Testis (tissue), 2 donors: ENCODE data around the gene PPM1H.

Experiments
- POLR2A ChIP-seq: fragments of 450-650 bp; IDR thresholded peaks from one replicate; pipeline ENCODE4 v1.6.1; 2017; ENCODE audit warnings: antibody characterized with exemption, mild to moderate bottlenecking, moderate library complexity
- TF ChIP-seq, protein P1 (sequence below), 3 experiments: fragments of 450-650 bp in 2 of 3; fragments of 200-600 bp in 1 of 3; sonication (generic) in 1 of 3; IDR thresholded peaks; one replicate each; pipeline ENCODE4 v1.5.1; 2016 to 2019; ENCODE audit warnings: antibody characterized with exemption in 3 of 3, mild to moderate bottlenecking in 2 of 3, moderate library complexity in 1 of 3

DNA sequence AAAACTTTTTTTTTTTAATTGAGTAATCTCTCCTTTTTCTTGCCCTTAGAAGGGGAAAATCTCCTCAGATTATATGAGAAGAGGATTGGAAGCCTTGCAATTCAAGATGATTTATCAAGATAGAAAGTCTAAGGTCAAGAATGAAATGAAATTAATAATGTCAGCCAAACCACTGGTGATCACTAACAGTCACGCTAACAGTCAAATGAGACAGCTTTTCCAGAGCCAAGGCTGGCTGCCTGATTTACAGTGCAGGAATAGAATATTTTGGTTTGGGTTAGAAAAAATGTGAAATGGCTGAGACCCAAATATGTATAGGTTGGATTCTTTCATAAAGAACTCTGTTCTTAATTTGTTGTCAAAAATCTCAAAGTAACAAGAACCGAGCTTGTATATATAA is 204.3 kb downstream of the PPM1H start:
- TF ChIP-seq, protein P1, sequence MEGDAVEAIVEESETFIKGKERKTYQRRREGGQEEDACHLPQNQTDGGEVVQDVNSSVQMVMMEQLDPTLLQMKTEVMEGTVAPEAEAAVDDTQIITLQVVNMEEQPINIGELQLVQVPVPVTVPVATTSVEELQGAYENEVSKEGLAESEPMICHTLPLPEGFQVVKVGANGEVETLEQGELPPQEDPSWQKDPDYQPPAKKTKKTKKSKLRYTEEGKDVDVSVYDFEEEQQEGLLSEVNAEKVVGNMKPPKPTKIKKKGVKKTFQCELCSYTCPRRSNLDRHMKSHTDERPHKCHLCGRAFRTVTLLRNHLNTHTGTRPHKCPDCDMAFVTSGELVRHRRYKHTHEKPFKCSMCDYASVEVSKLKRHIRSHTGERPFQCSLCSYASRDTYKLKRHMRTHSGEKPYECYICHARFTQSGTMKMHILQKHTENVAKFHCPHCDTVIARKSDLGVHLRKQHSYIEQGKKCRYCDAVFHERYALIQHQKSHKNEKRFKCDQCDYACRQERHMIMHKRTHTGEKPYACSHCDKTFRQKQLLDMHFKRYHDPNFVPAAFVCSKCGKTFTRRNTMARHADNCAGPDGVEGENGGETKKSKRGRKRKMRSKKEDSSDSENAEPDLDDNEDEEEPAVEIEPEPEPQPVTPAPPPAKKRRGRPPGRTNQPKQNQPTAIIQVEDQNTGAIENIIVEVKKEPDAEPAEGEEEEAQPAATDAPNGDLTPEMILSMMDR (IDR thresholded peaks at IDR 0.05), result no peak
- TF ChIP-seq POLR2A, result no peak
